ENCODE measurements around the gene P2RX2. TPM values are rescaled to one million over a fixed set of nuclear protein-coding genes. Genes with fewer than 3 reads are reported as not detected.

P2RX2 gene
- total and polyA plus RNA-seq, 12 donors: not detected

DNA sequence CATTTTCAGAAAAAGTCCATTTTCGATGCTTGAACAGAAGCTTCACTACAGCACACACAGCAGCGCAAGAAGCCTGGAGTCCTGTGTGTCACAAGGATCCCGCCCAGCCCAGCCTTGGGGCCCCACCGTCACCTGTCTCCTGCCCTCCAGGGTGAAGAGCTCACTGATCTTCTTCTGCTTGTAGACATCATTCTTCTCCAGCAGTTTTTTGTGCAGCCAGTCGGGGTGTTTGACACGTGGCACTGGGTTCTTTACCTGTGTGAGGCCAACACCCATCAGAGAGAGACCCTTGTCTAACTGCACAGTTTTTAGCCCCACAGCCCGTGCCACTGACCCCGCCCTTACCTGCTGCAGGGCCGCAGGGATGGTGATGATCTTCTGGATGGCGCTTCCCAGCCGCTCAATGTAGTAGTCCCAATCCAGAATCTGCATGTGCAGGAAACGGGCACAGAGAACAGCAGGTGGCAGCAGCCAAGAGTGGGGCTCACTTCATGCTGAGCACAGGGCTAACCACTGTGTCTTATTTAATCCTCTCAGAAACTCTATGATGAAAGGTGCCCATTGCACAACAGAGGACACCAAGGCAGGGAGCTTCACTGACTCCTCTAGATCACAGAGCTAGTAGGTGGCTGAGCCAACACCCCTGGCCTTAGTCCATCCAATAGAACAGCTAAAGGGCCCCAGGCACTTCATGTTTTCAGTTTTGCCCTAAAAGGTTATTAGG is 38.6 kb downstream of the P2RX2 start:
- H3K36me3 ChIP-seq: peaks cover 0 to 100% (median 48%) of the 10 kb centered on the region in 9 donors
- intact Hi-C loops (cut with DNase I): no loop called here
- ATAC-seq (no peak), DNase-seq (no peak)
- TF ChIP-seq, protein P1, sequence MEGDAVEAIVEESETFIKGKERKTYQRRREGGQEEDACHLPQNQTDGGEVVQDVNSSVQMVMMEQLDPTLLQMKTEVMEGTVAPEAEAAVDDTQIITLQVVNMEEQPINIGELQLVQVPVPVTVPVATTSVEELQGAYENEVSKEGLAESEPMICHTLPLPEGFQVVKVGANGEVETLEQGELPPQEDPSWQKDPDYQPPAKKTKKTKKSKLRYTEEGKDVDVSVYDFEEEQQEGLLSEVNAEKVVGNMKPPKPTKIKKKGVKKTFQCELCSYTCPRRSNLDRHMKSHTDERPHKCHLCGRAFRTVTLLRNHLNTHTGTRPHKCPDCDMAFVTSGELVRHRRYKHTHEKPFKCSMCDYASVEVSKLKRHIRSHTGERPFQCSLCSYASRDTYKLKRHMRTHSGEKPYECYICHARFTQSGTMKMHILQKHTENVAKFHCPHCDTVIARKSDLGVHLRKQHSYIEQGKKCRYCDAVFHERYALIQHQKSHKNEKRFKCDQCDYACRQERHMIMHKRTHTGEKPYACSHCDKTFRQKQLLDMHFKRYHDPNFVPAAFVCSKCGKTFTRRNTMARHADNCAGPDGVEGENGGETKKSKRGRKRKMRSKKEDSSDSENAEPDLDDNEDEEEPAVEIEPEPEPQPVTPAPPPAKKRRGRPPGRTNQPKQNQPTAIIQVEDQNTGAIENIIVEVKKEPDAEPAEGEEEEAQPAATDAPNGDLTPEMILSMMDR (IDR thresholded peaks at IDR 0.05): no peak
- H3K27me3 ChIP-seq: no peaks in the 10 kb centered on the region
- no peak overlapping the region for H3K27ac ChIP-seq
- H3K4me3 ChIP-seq: no peak overlapping the region
- no peaks in the 10 kb centered on the region for H3K4me1 ChIP-seq
- WGBS, 2 donors: 96 to 98% methylated on average over 12 of the region's 12 CpGs
- no peaks in the 10 kb centered on the region for H3K9me3 ChIP-seq

DNA sequence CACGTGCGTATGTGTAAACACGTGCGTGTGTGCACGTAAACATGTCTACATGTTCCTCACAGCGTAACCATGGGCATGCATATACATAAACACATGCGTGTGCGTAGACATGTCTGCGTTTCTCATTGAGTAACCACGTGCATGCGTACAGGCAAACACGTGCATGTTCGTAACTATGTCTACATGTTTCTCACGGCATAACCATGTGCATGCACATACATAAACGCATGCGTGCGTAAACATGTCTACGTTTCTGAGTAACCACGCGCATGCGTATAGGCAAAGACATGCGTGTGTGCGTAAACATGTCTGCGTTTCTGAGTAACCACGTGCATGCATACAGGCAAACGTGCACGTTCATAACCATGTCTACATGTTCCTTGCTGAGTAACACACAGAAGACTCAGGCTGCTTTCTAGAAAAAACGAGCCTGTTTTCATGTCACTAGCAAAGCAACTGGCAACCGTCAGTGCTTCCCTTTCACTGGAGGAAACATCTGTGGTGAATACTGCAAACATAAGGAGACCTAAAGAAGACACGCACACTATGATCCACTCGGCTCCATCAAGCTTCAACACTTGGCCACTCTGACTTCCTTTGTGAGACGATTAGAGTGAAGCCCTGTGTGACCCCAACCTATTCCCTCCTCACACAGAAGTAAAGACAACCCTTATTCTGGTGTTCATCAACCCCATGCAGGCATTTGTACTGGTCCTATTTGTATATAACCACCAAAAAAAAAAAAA is 39.7 kb downstream of the P2RX2 start:
- no peaks in the 10 kb centered on the region for H3K9me3 ChIP-seq
- H3K27me3 ChIP-seq: no peaks in the 10 kb centered on the region
- H3K27ac ChIP-seq: no peak overlapping the region
- WGBS, 2 donors: 92% methylated on average over 32 of the region's 32 CpGs
- peaks cover 0 to 100% (median 48%) of the 10 kb centered on the region in 9 donors for H3K36me3 ChIP-seq
- TF ChIP-seq, protein P1 (IDR thresholded peaks at IDR 0.05): no peak
- ATAC-seq (no peak), DNase-seq (no peak)
- H3K4me3 ChIP-seq: no peak overlapping the region
- H3K4me1 ChIP-seq: no peaks in the 10 kb centered on the region
- intact Hi-C loops (cut with DNase I): no loop called here

DNA sequence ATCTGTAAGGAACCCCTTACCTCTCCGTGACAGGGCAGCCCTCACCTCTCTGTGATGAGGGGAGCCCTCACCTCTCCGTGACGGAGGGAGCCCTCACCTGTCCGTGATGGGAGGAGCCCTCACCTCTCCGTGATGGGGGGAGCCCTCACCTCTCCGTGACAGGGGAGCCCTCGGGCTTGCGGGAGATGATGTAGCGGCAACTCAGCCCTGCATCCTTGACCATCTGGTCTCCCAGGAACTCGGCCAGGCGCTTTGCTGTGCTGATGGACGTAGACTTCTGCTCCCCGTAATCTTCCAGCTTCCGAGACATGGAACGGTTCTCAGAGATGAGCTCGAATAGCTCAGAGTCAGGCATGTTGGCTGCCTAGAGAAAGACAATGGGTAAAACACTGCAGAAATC is 40.6 kb downstream of the P2RX2 start:
- ATAC-seq (peak in 1 of 8 donors; percentile 23), DNase-seq (no peak)
- Histone ChIP-seq H3K4me1 (no peaks in the 10 kb centered on the region), H3K4me3 (no peak overlapping the region), H3K36me3 (peaks cover 0 to 100% (median 42%) of the 10 kb centered on the region in 9 donors), H3K27me3 (no peaks in the 10 kb centered on the region), H3K27ac (no peak overlapping the region), H3K9me3 (no peaks in the 10 kb centered on the region)
- intact Hi-C loops (cut with DNase I): no loop called here
- WGBS, 2 donors: 94 to 96% methylated on average over 16 of the region's 16 CpGs
- TF ChIP-seq, protein P1 (IDR thresholded peaks at IDR 0.05): no peak

DNA sequence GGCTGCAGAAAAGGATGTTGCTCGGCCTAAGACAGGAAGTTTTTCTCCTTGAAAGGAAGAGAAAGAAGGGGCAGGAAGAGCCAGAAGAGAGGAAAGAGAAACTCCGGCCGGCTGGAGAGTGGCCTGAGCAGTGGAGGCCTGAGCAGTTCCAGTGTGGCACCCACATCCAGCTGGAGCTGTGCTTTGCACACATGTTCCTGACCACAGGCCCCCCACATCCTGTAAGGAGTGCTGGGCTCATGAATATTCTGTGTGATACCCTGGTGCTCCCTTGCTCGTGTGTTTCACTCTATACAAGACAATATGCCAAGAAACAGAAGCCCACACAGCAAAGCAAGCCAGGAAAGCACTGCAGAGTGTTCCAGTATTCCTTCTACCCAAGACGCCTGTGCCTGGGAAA is 41.5 kb downstream of the P2RX2 start:
- Histone ChIP-seq H3K27me3 (no peaks in the 10 kb centered on the region), H3K4me1 (no peaks in the 10 kb centered on the region), H3K4me3 (no peak overlapping the region), H3K27ac (no peak overlapping the region), H3K9me3 (no peaks in the 10 kb centered on the region), H3K36me3 (peaks cover 0 to 100% (median 37%) of the 10 kb centered on the region in 9 donors)
- intact Hi-C loops (cut with DNase I): no loop called here
- 66 to 71% methylated on average over 5 of the region's 5 CpGs for WGBS, 2 donors
- no peak for ATAC-seq
- TF ChIP-seq, protein P1 (IDR thresholded peaks at IDR 0.05): no peak
- no peak for DNase-seq
